ENCODE data around the gene EMC8. TPM values are rescaled to one million over a fixed set of nuclear protein-coding genes. Genes with fewer than 3 reads are reported as not detected.
A peak's percentile ranks its signal among the peaks of the same experiment; 100 is the strongest.

The EMC8 gene
- total RNA-seq, 1 donor from 2014 or later, result 21.9 TPM

DNA sequence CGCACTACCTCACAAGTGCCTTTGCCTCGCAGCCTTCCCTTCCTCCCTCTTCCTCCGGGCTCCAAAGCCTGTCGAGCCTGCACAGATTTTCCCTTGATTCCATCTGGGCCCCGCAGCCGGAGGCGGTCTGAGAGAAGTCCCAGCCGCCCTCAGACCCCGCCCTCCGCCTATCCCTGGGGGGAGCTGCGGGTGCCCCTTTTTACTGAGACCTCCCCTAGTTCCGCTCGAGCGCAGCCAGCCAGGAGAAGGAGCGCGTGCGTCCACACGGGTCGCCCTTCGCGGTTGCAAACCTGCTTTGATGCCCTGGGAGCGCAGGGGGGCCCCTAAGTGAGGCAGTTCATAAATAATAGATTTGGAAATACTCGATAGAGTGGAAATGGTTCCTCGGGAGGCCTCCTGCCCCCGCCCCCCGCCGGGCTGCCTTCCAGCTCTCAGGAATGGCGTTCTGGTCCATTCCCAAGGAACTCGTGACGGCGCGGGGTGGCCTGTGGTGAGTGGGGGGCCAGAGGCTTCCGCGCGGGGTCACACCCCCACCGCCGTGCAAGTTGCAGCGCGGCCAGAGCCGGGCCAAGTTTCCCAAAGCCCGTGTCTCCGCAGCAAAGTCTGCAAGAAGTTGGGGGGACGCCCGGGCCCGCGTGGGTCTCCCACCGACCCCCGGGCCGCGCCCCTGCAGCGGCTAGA is 49.1 kb downstream of the EMC8 start:
- no peaks in the 10 kb centered on the region for H3K9me3 ChIP-seq
- peak; percentile 62 for DNase-seq
- TF ChIP-seq, protein P1, sequence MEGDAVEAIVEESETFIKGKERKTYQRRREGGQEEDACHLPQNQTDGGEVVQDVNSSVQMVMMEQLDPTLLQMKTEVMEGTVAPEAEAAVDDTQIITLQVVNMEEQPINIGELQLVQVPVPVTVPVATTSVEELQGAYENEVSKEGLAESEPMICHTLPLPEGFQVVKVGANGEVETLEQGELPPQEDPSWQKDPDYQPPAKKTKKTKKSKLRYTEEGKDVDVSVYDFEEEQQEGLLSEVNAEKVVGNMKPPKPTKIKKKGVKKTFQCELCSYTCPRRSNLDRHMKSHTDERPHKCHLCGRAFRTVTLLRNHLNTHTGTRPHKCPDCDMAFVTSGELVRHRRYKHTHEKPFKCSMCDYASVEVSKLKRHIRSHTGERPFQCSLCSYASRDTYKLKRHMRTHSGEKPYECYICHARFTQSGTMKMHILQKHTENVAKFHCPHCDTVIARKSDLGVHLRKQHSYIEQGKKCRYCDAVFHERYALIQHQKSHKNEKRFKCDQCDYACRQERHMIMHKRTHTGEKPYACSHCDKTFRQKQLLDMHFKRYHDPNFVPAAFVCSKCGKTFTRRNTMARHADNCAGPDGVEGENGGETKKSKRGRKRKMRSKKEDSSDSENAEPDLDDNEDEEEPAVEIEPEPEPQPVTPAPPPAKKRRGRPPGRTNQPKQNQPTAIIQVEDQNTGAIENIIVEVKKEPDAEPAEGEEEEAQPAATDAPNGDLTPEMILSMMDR (IDR thresholded peaks at IDR 0.05), result no peak

DNA sequence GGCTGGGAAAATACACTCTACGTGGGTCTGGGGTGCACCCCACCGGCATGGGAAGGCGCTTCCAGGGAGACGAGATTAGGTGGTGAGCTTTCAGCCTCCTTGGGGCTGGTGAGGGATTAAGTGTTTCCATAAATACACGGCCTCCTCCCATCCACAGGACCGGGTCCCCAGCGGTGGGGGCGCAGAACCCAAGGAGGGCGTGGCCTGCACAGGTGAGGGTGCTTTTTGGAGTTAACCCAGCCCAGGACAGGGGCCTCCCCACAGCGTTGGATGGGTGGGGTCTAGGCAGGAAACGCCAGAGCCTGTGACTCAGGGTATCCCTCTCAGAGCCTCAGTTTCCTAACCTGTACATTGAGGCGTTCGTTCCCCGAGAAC is 49.6 kb downstream of the EMC8 start:
- ATAC-seq (peak; percentile 2 to 4), DNase-seq (no peak)
- TF ChIP-seq, protein P1 (IDR thresholded peaks at IDR 0.05), result no peak
- Histone ChIP-seq H3K27ac (no peak overlapping the region), H3K4me3 (peak overlapping the region; percentile 66), H3K4me1 (peaks cover 25% of the 10 kb centered on the region), H3K36me3 (no peaks in the 10 kb centered on the region), H3K27me3 (ENCODE audit: low read depth) (peaks cover 5% of the 10 kb centered on the region), H3K9me3 (no peaks in the 10 kb centered on the region)
- intact Hi-C loops (cut with DNase I), result no loop called here

More for the DNA sequence above, 49.1 kb downstream of the EMC8 start:
- intact Hi-C loops (cut with DNase I), result no loop called here
- Histone ChIP-seq H3K27me3 (ENCODE audit: low read depth) (peaks cover 5% of the 10 kb centered on the region), H3K36me3 (no peaks in the 10 kb centered on the region), H3K4me1 (peaks cover 25% of the 10 kb centered on the region), H3K4me3 (peak overlapping the region; percentile 66), H3K27ac (no peak overlapping the region)
- ATAC-seq, result peak; percentile 24 to 46

GRCh38 chr16:85746460-85747215 is 52.7 kb downstream of the EMC8 start:
- H3K36me3 ChIP-seq, result no peaks in the 10 kb centered on the region
- H3K27ac ChIP-seq, result no peak overlapping the region
- peaks cover 17% of the 10 kb centered on the region for H3K4me1 ChIP-seq
- TF ChIP-seq, protein P1 (IDR thresholded peaks at IDR 0.05), result no peak
- intact Hi-C loops (cut with DNase I), result no loop called here
- no peak overlapping the region for H3K4me3 ChIP-seq
- ATAC-seq (no peak), DNase-seq (no peak)
- no peaks in the 10 kb centered on the region for H3K9me3 ChIP-seq
- peaks cover 5% of the 10 kb centered on the region for H3K27me3 ChIP-seq (ENCODE audit: low read depth)

GRCh38 chr16:85738923-85739715 is 60.2 kb downstream of the EMC8 start:
- no peak for ATAC-seq
- Histone ChIP-seq H3K27me3 (ENCODE audit: low read depth) (no peaks in the 10 kb centered on the region), H3K36me3 (no peaks in the 10 kb centered on the region), H3K27ac (no peak overlapping the region), H3K4me1 (no peaks in the 10 kb centered on the region), H3K9me3 (no peaks in the 10 kb centered on the region), H3K4me3 (no peak overlapping the region)
- intact Hi-C loops (cut with DNase I), result no loop called here
- TF ChIP-seq, protein P1 (IDR thresholded peaks at IDR 0.05), result no peak
- no peak for DNase-seq

DNA sequence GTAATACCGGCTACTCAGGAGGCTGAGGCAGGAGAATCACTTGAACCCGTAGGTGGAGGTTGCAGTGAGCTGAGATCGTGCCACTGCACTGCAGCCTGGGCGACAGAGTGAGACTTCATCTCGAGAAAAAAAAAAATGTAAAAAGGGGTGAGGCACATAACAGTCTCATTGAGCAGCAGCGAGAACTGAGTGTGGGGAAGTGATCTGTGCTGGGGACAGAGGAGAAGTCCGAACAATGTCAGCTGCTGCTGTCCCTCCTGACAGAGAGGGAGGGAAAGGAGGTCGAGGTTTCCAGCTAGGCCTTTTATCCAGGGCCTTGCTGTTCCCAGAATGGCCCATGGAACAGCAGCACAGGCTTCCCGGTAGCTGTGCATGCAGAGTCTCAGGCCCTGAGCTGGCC is 62.4 kb downstream of the EMC8 start:
- intact Hi-C loops (cut with DNase I), result no loop called here
- TF ChIP-seq, protein P1 (IDR thresholded peaks at IDR 0.05), result no peak
- no peak for DNase-seq
- Histone ChIP-seq H3K4me1 (no peaks in the 10 kb centered on the region), H3K36me3 (no peaks in the 10 kb centered on the region), H3K4me3 (no peak overlapping the region), H3K27ac (no peak overlapping the region), H3K9me3 (no peaks in the 10 kb centered on the region), H3K27me3 (ENCODE audit: low read depth) (no peaks in the 10 kb centered on the region)
- no peak for ATAC-seq

Data from lower lobe of right lung (tissue), 2 donors.